AG20443 (cell line): ENCODE measurements around the gene BMP6.

Experiments used
- DNase-seq: peaks from one replicate; pipeline ENCODE4 v3.0.0; 2012; ENCODE audit warnings: low spot score, mixed read lengths

BMP6 gene

GRCh38 chr6:7720346-7720745, 5.6 kb upstream of the BMP6 start:
- no peak for DNase-seq

GRCh38 chr6:7721649-7722048, 4.2 kb upstream of the BMP6 start:
- DNase-seq: peak; percentile 40

GRCh38 chr6:7723041-7723447, 2.9 kb upstream of the BMP6 start:
- peak; percentile 75 for DNase-seq

GRCh38 chr6:7723554-7723953, 2.3 kb upstream of the BMP6 start:
- DNase-seq: no peak

- DNase-seq: no peak
Measured at GRCh38 chr6:7725412-7725811, 487 bp upstream of the BMP6 start.

GRCh38 chr6:7726416-7727085, 652 bp downstream of the BMP6 start:
- peak; percentile 28 for DNase-seq

- DNase-seq: peak; percentile 38
Measured at GRCh38 chr6:7727086-7727945, 1.4 kb downstream of the BMP6 start.

GRCh38 chr6:7727946-7728854, 2.3 kb downstream of the BMP6 start:
- DNase-seq: peak; percentile 39

GRCh38 chr6:7728855-7729590, 3.1 kb downstream of the BMP6 start:
- DNase-seq: no peak

GRCh38 chr6:7730001-7730783, 4.3 kb downstream of the BMP6 start:
- DNase-seq: no peak

GRCh38 chr6:7730784-7731227, 4.9 kb downstream of the BMP6 start:
- peak; percentile 86 for DNase-seq

GRCh38 chr6:7731294-7731693, 5.4 kb downstream of the BMP6 start:
- no peak for DNase-seq

GRCh38 chr6:7732228-7732627, 6.3 kb downstream of the BMP6 start:
- DNase-seq: no peak

GRCh38 chr6:7734707-7735383, 8.9 kb downstream of the BMP6 start:
- no peak for DNase-seq

GRCh38 chr6:7737106-7737505, 11.2 kb downstream of the BMP6 start:
- no peak for DNase-seq

- DNase-seq: no peak
Measured at GRCh38 chr6:7737867-7738266, 12.0 kb downstream of the BMP6 start.

- DNase-seq: no peak
Measured at GRCh38 chr6:7742223-7742785, 16.4 kb downstream of the BMP6 start.

- no peak for DNase-seq
Measured at GRCh38 chr6:7745942-7746341, 20.0 kb downstream of the BMP6 start.

- no peak for DNase-seq
Measured at GRCh38 chr6:7747016-7747415, 21.1 kb downstream of the BMP6 start.

GRCh38 chr6:7747433-7747832, 21.5 kb downstream of the BMP6 start:
- no peak for DNase-seq
